Activated naive CD4-positive, alpha-beta T cell treated with anti-CD3 and anti-CD28 coated beads for 36 hours (primary cell): ENCODE measurements around the gene NUDT3. TPM values are rescaled to one million over a fixed set of nuclear protein-coding genes. Genes with fewer than 3 reads are reported as not detected.
"Not testable (repeated sequence)": the region's sequence is repeated elsewhere in the genome, so short reads cannot be mapped to it uniquely, and the experiment has no call there.

Experiments used
- CTCF ChIA-PET: fragments of 350-600 bp; sonication (Branson Sonifier 250); formaldehyde crosslinking; loops from one replicate; lab custom pipeline; 2021; ENCODE audit warnings: antibody characterized with exemption; lab: Charles Lee
- DNase-seq: peaks from one replicate; pipeline ENCODE4 v3.0.0-alpha.2; 2020
- H3K27ac Mint-ChIP-seq: one replicate; pipeline ENCODE4 v1.8.0; 2021; ENCODE audit warnings: mild to moderate bottlenecking, mixed read lengths
- H3K27me3 Mint-ChIP-seq: one replicate; pipeline ENCODE4 v1.8.0; 2021; ENCODE audit warnings: low read depth, mixed read lengths
- H3K36me3 Mint-ChIP-seq: one replicate; pipeline ENCODE4 v1.8.0; 2021; ENCODE audit warnings: low read depth, mixed read lengths
- H3K4me1 Mint-ChIP-seq: one replicate; pipeline ENCODE4 v1.8.0; 2021; ENCODE audit warnings: low read depth, mixed read lengths
- H3K4me3 Mint-ChIP-seq: one replicate; pipeline ENCODE4 v1.8.0; 2021; ENCODE audit warnings: mild to moderate bottlenecking, moderate library complexity, mixed read lengths
- H3K9me3 Mint-ChIP-seq: one replicate; pipeline ENCODE4 v1.8.0; 2021; ENCODE audit warnings: mixed read lengths
- intact Hi-C: fragments of 100-400 bp; cut with micrococcal nuclease; formaldehyde crosslinking; loops from one replicate; pipeline ENCODE4 v1.15.1; 2023
- total RNA-seq, 2 experiments: library from RNA; stranded (reverse); gene quantifications; one replicate each; pipeline ENCODE4 v1.2.3, GENCODE V29; 2021

The NUDT3 gene
- total RNA-seq, 2 experiments from 2014 or later, result 14.0 to 14.3 TPM

- DNase-seq, H3K36me3 Mint-ChIP-seq, H3K27ac Mint-ChIP-seq, H3K9me3 Mint-ChIP-seq, H3K4me3 Mint-ChIP-seq, H3K27me3 Mint-ChIP-seq, intact Hi-C loops: not testable (repeated sequence)
- CTCF ChIA-PET, result interaction anchor here (0.8 kb wide), 1 partner anchor 182 kb away, joined by 3 read pairs; no protein-coding TSS in a partner anchor
- H3K4me1 Mint-ChIP-seq, result peaks cover 16% of the 10 kb centered on the region
These were observed 14.9 kb downstream of the NUDT3 start for GRCh38 chr6:34377571-34377970.

- Mint-ChIP-seq H3K27me3 (no peaks in the 10 kb centered on the region), H3K36me3 (peaks cover 11% of the 10 kb centered on the region), H3K4me3 (no peak overlapping the region), H3K9me3 (no peaks in the 10 kb centered on the region), H3K27ac (no peak overlapping the region), H3K4me1 (peaks cover 16% of the 10 kb centered on the region)
- CTCF ChIA-PET, result no interaction called here
- intact Hi-C loops, result no loop called here
- no peak for DNase-seq
These were observed 16.6 kb downstream of the NUDT3 start for GRCh38 chr6:34375833-34376232.

- Mint-ChIP-seq H3K4me1 (peaks cover 16% of the 10 kb centered on the region), H3K27ac (no peak overlapping the region), H3K27me3 (no peaks in the 10 kb centered on the region), H3K36me3 (peaks cover 13% of the 10 kb centered on the region), H3K9me3 (no peaks in the 10 kb centered on the region), H3K4me3 (no peak overlapping the region)
- intact Hi-C loops, result no loop called here
- no peak for DNase-seq
- CTCF ChIA-PET, result no interaction called here
These were observed 18.0 kb downstream of the NUDT3 start for GRCh38 chr6:34374508-34374907.

GRCh38 chr6:34374069-34374468 is 18.4 kb downstream of the NUDT3 start:
- intact Hi-C loops, result no loop called here
- CTCF ChIA-PET, result no interaction called here
- Mint-ChIP-seq H3K27ac (no peak overlapping the region), H3K4me1 (peaks cover 16% of the 10 kb centered on the region), H3K9me3 (no peaks in the 10 kb centered on the region), H3K4me3 (no peak overlapping the region), H3K27me3 (no peaks in the 10 kb centered on the region), H3K36me3 (peaks cover 13% of the 10 kb centered on the region)
- DNase-seq, result no peak

- no peak overlapping the region for H3K4me3 Mint-ChIP-seq
These were observed 19.0 kb downstream of the NUDT3 start for GRCh38 chr6:34373511-34373910.

GRCh38 chr6:34371865-34372264 is 20.6 kb downstream of the NUDT3 start:
- H3K4me3 Mint-ChIP-seq, H3K9me3 Mint-ChIP-seq, H3K27me3 Mint-ChIP-seq, H3K27ac Mint-ChIP-seq, CTCF ChIA-PET, DNase-seq, intact Hi-C loops: not testable (repeated sequence)
- peaks cover 12% of the 10 kb centered on the region for H3K4me1 Mint-ChIP-seq
- H3K36me3 Mint-ChIP-seq, result peaks cover 11% of the 10 kb centered on the region

More at GRCh38 chr6:34373511-34373910, 19.0 kb downstream of the NUDT3 start:
- H3K36me3 Mint-ChIP-seq, result peaks cover 13% of the 10 kb centered on the region
- intact Hi-C loops, result no loop called here
- no peak overlapping the region for H3K27ac Mint-ChIP-seq
- no peaks in the 10 kb centered on the region for H3K27me3 Mint-ChIP-seq
- CTCF ChIA-PET, result no interaction called here
- no peaks in the 10 kb centered on the region for H3K9me3 Mint-ChIP-seq
- peaks cover 14% of the 10 kb centered on the region for H3K4me1 Mint-ChIP-seq
- no peak for DNase-seq

GRCh38 chr6:34370361-34370760 is 22.1 kb downstream of the NUDT3 start:
- no peaks in the 10 kb centered on the region for H3K9me3 Mint-ChIP-seq
- no peak overlapping the region for H3K27ac Mint-ChIP-seq
- H3K4me3 Mint-ChIP-seq, result no peak overlapping the region
- intact Hi-C loops, result no loop called here
- CTCF ChIA-PET, result no interaction called here
- no peaks in the 10 kb centered on the region for H3K27me3 Mint-ChIP-seq
- no peak for DNase-seq
- H3K36me3 Mint-ChIP-seq, result peaks cover 11% of the 10 kb centered on the region
- H3K4me1 Mint-ChIP-seq, result peaks cover 18% of the 10 kb centered on the region

GRCh38 chr6:34369385-34369784 is 23.1 kb downstream of the NUDT3 start:
- DNase-seq, result no peak
- Mint-ChIP-seq H3K27me3 (no peaks in the 10 kb centered on the region), H3K36me3 (peaks cover 11% of the 10 kb centered on the region), H3K4me3 (no peak overlapping the region), H3K27ac (no peak overlapping the region), H3K4me1 (peaks cover 20% of the 10 kb centered on the region), H3K9me3 (no peaks in the 10 kb centered on the region)
- CTCF ChIA-PET, result interaction anchor here (0.6 kb wide), 1 partner anchor 52 kb away, joined by 4 read pairs; no protein-coding TSS in a partner anchor
- intact Hi-C loops, result no loop called here

- Mint-ChIP-seq H3K9me3 (no peaks in the 10 kb centered on the region), H3K4me3 (no peak overlapping the region), H3K27ac (no peak overlapping the region), H3K36me3 (peaks cover 7% of the 10 kb centered on the region), H3K4me1 (peaks cover 34% of the 10 kb centered on the region), H3K27me3 (no peaks in the 10 kb centered on the region)
- CTCF ChIA-PET, result no interaction called here
- intact Hi-C loops, result no loop called here
- DNase-seq, result no peak
These were observed 25.9 kb downstream of the NUDT3 start for GRCh38 chr6:34366639-34366921.

- H3K4me3 Mint-ChIP-seq, H3K9me3 Mint-ChIP-seq, DNase-seq, H3K27me3 Mint-ChIP-seq, H3K27ac Mint-ChIP-seq, H3K36me3 Mint-ChIP-seq, CTCF ChIA-PET, intact Hi-C loops: not testable (repeated sequence)
- peaks cover 34% of the 10 kb centered on the region for H3K4me1 Mint-ChIP-seq
These were observed 26.5 kb downstream of the NUDT3 start for GRCh38 chr6:34365781-34366638.

- CTCF ChIA-PET, result interaction anchor here (1.0 kb wide), 1 partner anchor 114 kb away, joined by 3 read pairs; no protein-coding TSS in a partner anchor
- H3K4me3 Mint-ChIP-seq, intact Hi-C loops, H3K27me3 Mint-ChIP-seq, H3K27ac Mint-ChIP-seq, H3K9me3 Mint-ChIP-seq, DNase-seq, H3K36me3 Mint-ChIP-seq: not testable (repeated sequence)
- H3K4me1 Mint-ChIP-seq, result peaks cover 42% of the 10 kb centered on the region
These were observed 28.8 kb downstream of the NUDT3 start for GRCh38 chr6:34363681-34364075.

GRCh38 chr6:34362909-34363680 is 29.4 kb downstream of the NUDT3 start:
- Mint-ChIP-seq H3K4me1 (peaks cover 42% of the 10 kb centered on the region), H3K27me3 (no peaks in the 10 kb centered on the region), H3K4me3 (no peak overlapping the region), H3K9me3 (no peaks in the 10 kb centered on the region), H3K27ac (no peak overlapping the region), H3K36me3 (no peaks in the 10 kb centered on the region)
- CTCF ChIA-PET, result interaction anchor here (1.5 kb wide), 1 partner anchor 113 kb away, joined by 4 read pairs; no protein-coding TSS in a partner anchor
- intact Hi-C loops, result no loop called here
- no peak for DNase-seq
